Naive thymus-derived CD8-positive, alpha-beta T cell (primary cell): ENCODE data around the gene PKD2L2. TPM values are rescaled to one million over a fixed set of nuclear protein-coding genes. Genes with fewer than 3 reads are reported as not detected.

ENCODE experiments used
- ATAC-seq, 2 donors: fragments of 150-1000 bp; cut with Tn5 transposase in 1 of 2; sonication (Bioruptor Pico), chemical (Tn5 transposase) in 1 of 2; 1 replicate in 1 of 2; 2 replicates in 1 of 2; pipeline ENCODE4 v1.10.0; 2021; ENCODE audit warnings: mild to moderate bottlenecking in 2 of 2, moderate library complexity in 2 of 2
- POLR2A ChIA-PET: fragments of 350-600 bp; sonication (Branson Sonifier 250); formaldehyde crosslinking; loops from one replicate; lab custom pipeline; 2021; ENCODE audit warnings: antibody characterized with exemption; lab: Charles Lee
- DNase-seq, 10 donors: peaks; one replicate each; pipeline versions ENCODE4 v3.0.0 to v3.0.0-alpha.2; 2020 to 2022
- H3K27ac Mint-ChIP-seq, 10 donors: one replicate each; pipeline ENCODE4 v1.8.0; 2020 to 2022; ENCODE audit warnings: mild to moderate bottlenecking in 10 of 10, mixed read lengths in 10 of 10, moderate library complexity in 4 of 10, inconsistent platforms in 1 of 10
- H3K27me3 Mint-ChIP-seq, 5 donors: one replicate each; pipeline ENCODE4 v1.8.0; 2021 to 2022; ENCODE audit warnings: mixed read lengths in 5 of 5
- H3K36me3 Mint-ChIP-seq, 3 donors: one replicate each; pipeline ENCODE4 v1.8.0; 2020 to 2022; ENCODE audit warnings: mixed read lengths in 3 of 3, mild to moderate bottlenecking in 2 of 3, inconsistent platforms in 1 of 3
- H3K4me1 Mint-ChIP-seq, 4 donors: one replicate each; pipeline ENCODE4 v1.8.0; 2021 to 2022; ENCODE audit warnings: mixed read lengths in 4 of 4
- H3K4me3 Mint-ChIP-seq, 10 donors: one replicate each; pipeline ENCODE4 v1.8.0; 2020 to 2022; ENCODE audit warnings: mild to moderate bottlenecking in 10 of 10, mixed read lengths in 10 of 10, moderate library complexity in 6 of 10, inconsistent platforms in 1 of 10
- H3K9me3 Mint-ChIP-seq, 9 donors: one replicate each; pipeline ENCODE4 v1.8.0; 2020 to 2022; ENCODE audit warnings: mixed read lengths in 9 of 9, mild to moderate bottlenecking in 3 of 9, inconsistent platforms in 1 of 9, moderate library complexity in 1 of 9
- polyA plus RNA-seq, 3 donors: library from polyadenylated mRNA; unstranded; fragments of 300-500 nt; fragmentation: Illumina TruSeq; gene quantifications; one replicate each; pipeline ENCODE4 v1.2.3, GENCODE V29; 2021
- total RNA-seq, 8 experiments: library from RNA in 2 of 8; stranded (reverse) in 2 of 8; gene quantifications; one replicate each; pipeline ENCODE4 v1.2.3 and lab custom pipeline; 2021 to 2026

PKD2L2 gene
- total and polyA plus RNA-seq, 5 experiments from 2014 or later = 0.32 to 0.34 (median 0.34) TPM; not detected in 2

- Mint-ChIP-seq H3K36me3 (peaks cover 18 to 73% (median 61%) of the 10 kb centered on the region in 3 donors), H3K4me1 (peaks cover 0 to 12% (median 5%) of the 10 kb centered on the region in 4 donors), H3K9me3 (peaks cover 0 to 14% (median 9%) of the 10 kb centered on the region in 9 donors), H3K27me3 (no peaks in the 10 kb centered on the region), H3K27ac (peak overlapping the region in 1 of 10 donors; percentile 6), H3K4me3 (no peak overlapping the region)
- no peak for ATAC-seq
- no peak for DNase-seq
- POLR2A ChIA-PET = no interaction called here
Measured at GRCh38 chr5:137975208-137975607, 86.0 kb downstream of the PKD2L2 start.

- DNase-seq (no peak), ATAC-seq (no peak)
- Mint-ChIP-seq H3K4me1 (peaks cover 4 to 23% (median 12%) of the 10 kb centered on the region in 4 donors), H3K4me3 (peak overlapping the region in 1 of 10 donors; percentile 5), H3K27ac (no peak overlapping the region), H3K27me3 (no peaks in the 10 kb centered on the region), H3K36me3 (peaks cover 5 to 64% (median 16%) of the 10 kb centered on the region in 3 donors), H3K9me3 (no peaks in the 10 kb centered on the region)
- POLR2A ChIA-PET = no interaction called here
Measured at GRCh38 chr5:137989419-137989818, 100.2 kb downstream of the PKD2L2 start.

Other genes with a start within 250 kb of the PKD2L2 start
- 10 to 100 TPM; 36.2 to 37.2 TPM for gene KLHL3, start 153.4 kb upstream of the PKD2L2 start, total RNA-seq
- gene KLHL3, start 153.4 kb upstream of the PKD2L2 start, polyA plus RNA-seq = 1 to 10 TPM; 2.7 to 8.1 (median 4.5) TPM
- gene HNRNPA0, start 135.1 kb upstream of the PKD2L2 start, total RNA-seq = 10 to 100 TPM; 34.0 to 34.6 TPM
- gene HNRNPA0, start 135.1 kb upstream of the PKD2L2 start, polyA plus RNA-seq = 10 to 100 TPM; 16.1 to 17.9 (median 16.5) TPM
- not detected for gene MYOT, start 21.6 kb upstream of the PKD2L2 start, total RNA-seq
- gene MYOT, start 21.6 kb upstream of the PKD2L2 start, polyA plus RNA-seq = under 1 TPM in 1 of 3 donors, not detected in 2; 0.17 TPM
- 10 to 100 TPM; 68.9 to 75.3 TPM for gene FAM13B, start 143.6 kb downstream of the PKD2L2 start, total RNA-seq
- gene FAM13B, start 143.6 kb downstream of the PKD2L2 start, polyA plus RNA-seq = 10 to 100 TPM; 21.7 to 25.1 (median 22.3) TPM
- gene WNT8A, start 194.6 kb downstream of the PKD2L2 start, total RNA-seq = not detected
- not detected for gene WNT8A, start 194.6 kb downstream of the PKD2L2 start, polyA plus RNA-seq
- not detected for gene NME5, start 250.0 kb downstream of the PKD2L2 start, total RNA-seq
- not detected for gene NME5, start 250.0 kb downstream of the PKD2L2 start, polyA plus RNA-seq